Astrocyte (in vitro differentiated cells and primary cell): ENCODE results near the gene TPPP2. TPM values are rescaled to one million over a fixed set of nuclear protein-coding genes. Genes with fewer than 3 reads are reported as not detected.

Experiments used
- DNase-seq: peaks from one replicate; pipeline ENCODE4 v3.0.0-alpha.2; 2010; ENCODE audit warnings: low read depth
- FAIRE-seq: peaks from 2 replicates; lab custom pipeline; 2011; peaks lifted over from hg19 to GRCh38; lab: Jason Lieb, UNC
- H2AFZ ChIP-seq: 2 replicates; pipeline ENCODE4 v1.6.0; 2012; ENCODE audit warnings: low read depth, low read length, inconsistent platforms
- H3K27ac ChIP-seq: 2 replicates; pipeline ENCODE4 v1.5.1; 2011; ENCODE audit warnings: low read depth, low read length, inconsistent platforms
- H3K27me3 ChIP-seq: 2 replicates; pipeline ENCODE4 v1.6.0; 2011; ENCODE audit warnings: low read length, inconsistent platforms; ENCODE audit not compliant: insufficient read depth
- H3K36me3 ChIP-seq: 2 replicates; pipeline ENCODE4 v1.5.1; 2011; ENCODE audit warnings: low read length, inconsistent platforms; ENCODE audit not compliant: insufficient read depth
- H3K4me1 ChIP-seq: 2 replicates; pipeline ENCODE4 v1.5.1; 2011; ENCODE audit warnings: low read length, inconsistent platforms; ENCODE audit not compliant: insufficient read depth
- H3K4me2 ChIP-seq: 2 replicates; pipeline ENCODE4 v1.6.0; 2012; ENCODE audit warnings: low read length, inconsistent platforms
- H3K4me3 ChIP-seq: 2 replicates; pipeline ENCODE4 v1.5.1; 2011; ENCODE audit warnings: low read depth, mild to moderate bottlenecking, low read length, inconsistent platforms; ENCODE audit not compliant: insufficient read depth
- H3K79me2 ChIP-seq: 2 replicates; pipeline ENCODE4 v1.6.0; 2012; ENCODE audit warnings: mild to moderate bottlenecking, low read length, inconsistent platforms; ENCODE audit not compliant: insufficient read depth
- H3K9ac ChIP-seq: 2 replicates; pipeline ENCODE4 v1.6.0; 2012; ENCODE audit warnings: mild to moderate bottlenecking, low read length, inconsistent platforms
- H3K9me3 ChIP-seq: 2 replicates; pipeline ENCODE4 v1.5.1; 2012; ENCODE audit warnings: low read depth, mild to moderate bottlenecking, low read length, inconsistent platforms; ENCODE audit not compliant: insufficient read depth
- H4K20me1 ChIP-seq: 2 replicates; pipeline ENCODE4 v1.6.0; 2012; ENCODE audit warnings: low read length, inconsistent platforms; ENCODE audit not compliant: insufficient read depth
- H3K27ac Mint-ChIP-seq: one replicate; pipeline ENCODE4 v1.8.0; 2021; ENCODE audit warnings: mild to moderate bottlenecking, mixed read lengths; ENCODE audit not compliant: unreplicated experiment
- H3K27me3 Mint-ChIP-seq: one replicate; pipeline ENCODE4 v1.8.0; 2021; ENCODE audit warnings: low read depth, mixed read lengths; ENCODE audit not compliant: unreplicated experiment
- H3K36me3 Mint-ChIP-seq: one replicate; pipeline ENCODE4 v1.8.0; 2021; ENCODE audit warnings: low read depth, mixed read lengths; ENCODE audit not compliant: unreplicated experiment
- H3K4me1 Mint-ChIP-seq: one replicate; pipeline ENCODE4 v1.8.0; 2021; ENCODE audit warnings: low read depth, mixed read lengths; ENCODE audit not compliant: unreplicated experiment
- H3K4me3 Mint-ChIP-seq: one replicate; pipeline ENCODE4 v1.8.0; 2021; ENCODE audit warnings: mild to moderate bottlenecking, moderate library complexity, mixed read lengths; ENCODE audit not compliant: unreplicated experiment
- H3K9me3 Mint-ChIP-seq: one replicate; pipeline ENCODE4 v1.8.0; 2021; ENCODE audit warnings: mild to moderate bottlenecking, mixed read lengths; ENCODE audit not compliant: unreplicated experiment
- CTCF ChIP-seq: IDR thresholded peaks from 2 replicates; pipeline ENCODE4 v1.5.1; 2011; ENCODE audit warnings: low read depth, mild to moderate bottlenecking, inconsistent platforms, low read length, moderate library complexity; ENCODE audit not compliant: insufficient read depth
- EZH2 ChIP-seq: IDR thresholded peaks from 2 replicates; pipeline ENCODE4 v1.6.1; 2012; ENCODE audit warnings: mild to moderate bottlenecking, low read length, inconsistent platforms; ENCODE audit not compliant: insufficient read depth
- total RNA-seq: library from RNA; stranded (reverse); gene quantifications from 2 replicates; pipeline ENCODE4 v1.2.1, GENCODE V29; 2021

The TPPP2 gene
- total RNA-seq, 1 donor from 2014 or later: not detected

DNA sequence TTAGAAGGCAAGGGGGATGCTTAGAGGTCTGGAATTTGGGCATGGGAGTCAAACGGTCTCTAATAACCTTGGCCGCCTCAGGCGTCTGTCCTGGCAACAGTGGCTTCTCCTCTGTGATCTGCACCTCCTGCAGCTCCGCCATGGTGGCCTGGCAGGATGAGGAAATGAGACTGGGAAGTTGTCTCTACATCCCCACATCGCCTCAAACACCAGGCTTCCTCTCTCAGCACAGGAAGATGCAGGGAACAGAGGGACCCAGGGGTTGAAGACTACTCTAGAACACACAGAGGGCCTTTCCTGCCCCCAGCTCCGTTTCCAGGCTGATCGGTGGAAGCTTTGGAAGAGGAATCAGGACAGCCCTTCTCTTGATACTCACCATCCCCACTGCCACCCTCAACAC, 6.8 kb upstream of the TPPP2 start:
- Histone ChIP-seq H3K36me3 (no peaks in the 10 kb centered on the region), H3K4me3 (no peak overlapping the region), H3K4me1 (peaks cover 7% of the 10 kb centered on the region), H3K79me2 (no peaks in the 10 kb centered on the region), H2AFZ (no peak overlapping the region), H4K20me1 (no peaks in the 10 kb centered on the region), H3K9me3 (no peaks in the 10 kb centered on the region), H3K27ac (no peak overlapping the region), H3K27me3 (peaks cover 23% of the 10 kb centered on the region), H3K9ac (no peak overlapping the region), H3K4me2 (no peak overlapping the region)
- TF ChIP-seq CTCF (no peak), EZH2 (no peak)
- H3K9me3 Mint-ChIP-seq: peaks cover 5% of the 10 kb centered on the region
- no peak for FAIRE-seq
- no peak overlapping the region for H3K4me3 Mint-ChIP-seq
- H3K27me3 Mint-ChIP-seq: peaks cover 31% of the 10 kb centered on the region
- H3K36me3 Mint-ChIP-seq: peaks cover 6% of the 10 kb centered on the region
- H3K27ac Mint-ChIP-seq: no peak overlapping the region
- no peak for DNase-seq
- H3K4me1 Mint-ChIP-seq: peaks cover 18% of the 10 kb centered on the region

- Histone ChIP-seq H3K4me1 (peaks cover 7% of the 10 kb centered on the region), H3K27ac (no peak overlapping the region), H3K4me2 (peak overlapping the region; percentile 81), H3K27me3 (peaks cover 23% of the 10 kb centered on the region), H3K4me3 (peak overlapping the region; percentile 54), H4K20me1 (no peaks in the 10 kb centered on the region), H3K79me2 (no peaks in the 10 kb centered on the region), H2AFZ (peak overlapping the region; percentile 78), H3K36me3 (no peaks in the 10 kb centered on the region), H3K9ac (peak overlapping the region; percentile 33), H3K9me3 (no peaks in the 10 kb centered on the region)
- peaks cover 5% of the 10 kb centered on the region for H3K9me3 Mint-ChIP-seq
- DNase-seq (no peak), FAIRE-seq (no peak)
- H3K4me3 Mint-ChIP-seq: peak overlapping the region; percentile 80
- H3K27ac Mint-ChIP-seq: no peak overlapping the region
- TF ChIP-seq EZH2 (no peak), CTCF (no peak)
- peaks cover 31% of the 10 kb centered on the region for H3K27me3 Mint-ChIP-seq
- peaks cover 18% of the 10 kb centered on the region for H3K4me1 Mint-ChIP-seq
- H3K36me3 Mint-ChIP-seq: peaks cover 6% of the 10 kb centered on the region
Observed at GRCh38 chr14:21023817-21024584, 6.0 kb upstream of the TPPP2 start.
